IMR-90 (cell line): Measurements from ENCODE around the gene ASCL3. TPM values are rescaled to one million over a fixed set of nuclear protein-coding genes. Genes with fewer than 3 reads are reported as not detected.

Experiments used
- ATAC-seq: fragments of 200-7000 bp; cut with Tn5 transposase; 2 replicates; pipeline ENCODE4 v1.9.1; 2020; ENCODE audit warnings: low read depth, mild to moderate bottlenecking, moderate library complexity
- BruUV-seq: library from RNA; stranded (reverse); fragments of 400-500 nt; replicated peaks from 2 replicates; lab custom pipeline; 2021; lab: Mats Ljungman, UMichigan
- CTCF ChIA-PET: fragments of 300-600 bp; formaldehyde crosslinking; extraction: SDS; loops from one replicate; lab custom pipeline; 2021; ENCODE audit warnings: antibody characterized with exemption; lab: Yijun Ruan, JAX
- POLR2A ChIA-PET: fragments of 300-600 bp; sonication (Branson Sonifier 250); formaldehyde crosslinking; loops from one replicate; lab custom pipeline; 2022; ENCODE audit warnings: antibody characterized with exemption; ENCODE audit not compliant: unreplicated experiment; lab: Charles Lee
- DNase-seq: peaks from one replicate; pipeline ENCODE4 v3.0.0; 2013
- H2AFZ ChIP-seq: replicated peaks from 2 replicates; pipeline ENCODE3; 2013; ENCODE audit warnings: low read length, mild to moderate bottlenecking; ENCODE audit not compliant: poor library complexity
- H2AK5ac ChIP-seq: 2 replicates; pipeline ENCODE4 v1.6.1; 2013; ENCODE audit warnings: low read depth, low read length, inconsistent platforms
- H2AK9ac ChIP-seq: replicated peaks from 2 replicates; pipeline ENCODE3; 2013; ENCODE audit warnings: mild to moderate bottlenecking, low read depth, low read length, moderate library complexity; ENCODE audit not compliant: poor library complexity
- H2BK120ac ChIP-seq: 2 replicates; pipeline ENCODE4 v1.6.1; 2013; ENCODE audit warnings: low read depth, low read length, inconsistent platforms
- H2BK15ac ChIP-seq: 3 replicates; pipeline ENCODE4 v1.6.1; 2013; ENCODE audit warnings: low read depth, low read length, inconsistent platforms
- H2BK20ac ChIP-seq: 2 replicates; pipeline ENCODE4 v1.6.1; 2013; ENCODE audit warnings: low read depth, mild to moderate bottlenecking, inconsistent platforms, low read length, moderate library complexity
- H2BK5ac ChIP-seq: 2 replicates; pipeline ENCODE4 v1.6.1; 2013; ENCODE audit warnings: mild to moderate bottlenecking, low read depth, low read length, inconsistent platforms; ENCODE audit not compliant: poor library complexity, severe bottlenecking
- H3K14ac ChIP-seq: replicated peaks from 2 replicates; pipeline ENCODE4 v1.6.1; 2013; ENCODE audit warnings: low read depth, low read length, inconsistent platforms
- H3K18ac ChIP-seq: 2 replicates; pipeline ENCODE4 v1.6.1; 2013; ENCODE audit warnings: low read depth, low read length, control low read depth
- H3K23ac ChIP-seq: 2 replicates; pipeline ENCODE4 v1.6.1; 2013; ENCODE audit warnings: low read depth, low read length, inconsistent platforms
- H3K27ac ChIP-seq: 2 replicates; pipeline ENCODE4 v1.5.1; 2013; ENCODE audit warnings: mild to moderate bottlenecking, control low read depth, low read length; ENCODE audit not compliant: insufficient read depth
- H3K27me3 ChIP-seq: 2 replicates; pipeline ENCODE4 v1.6.1; 2013; ENCODE audit warnings: low read length; ENCODE audit not compliant: control insufficient read depth, insufficient read depth
- H3K36me3 ChIP-seq: 2 replicates; pipeline ENCODE4 v1.6.1; 2013; ENCODE audit warnings: low read length, mixed read lengths; ENCODE audit not compliant: control insufficient read depth, insufficient read depth
- H3K4ac ChIP-seq: 2 replicates; pipeline ENCODE4 v1.6.1; 2013; ENCODE audit warnings: low read depth, low read length, inconsistent platforms
- H3K4me1 ChIP-seq: 2 replicates; pipeline ENCODE4 v1.6.1; 2013; ENCODE audit warnings: low read length, mixed read lengths; ENCODE audit not compliant: control insufficient read depth, insufficient read depth
- H3K4me2 ChIP-seq: 2 replicates; pipeline ENCODE4 v1.6.1; 2013; ENCODE audit warnings: low read depth, mild to moderate bottlenecking, control low read depth, low read length, moderate library complexity
- H3K4me3 ChIP-seq: 2 replicates; pipeline ENCODE4 v1.5.1; 2013; ENCODE audit warnings: low read depth, mild to moderate bottlenecking, control low read depth, low read length, moderate library complexity; ENCODE audit not compliant: insufficient read depth
- H3K56ac ChIP-seq: 2 replicates; pipeline ENCODE4 v1.6.1; 2013; ENCODE audit warnings: low read length, inconsistent platforms; ENCODE audit not compliant: insufficient read depth; ENCODE audit errors: extremely low read depth
- H3K79me1 ChIP-seq, 2 experiments: 2 replicates each; pipeline ENCODE4 v1.6.1; 2013; ENCODE audit warnings: low read length in 2 of 2, inconsistent platforms in 1 of 2, low read depth in 1 of 2
- H3K9ac ChIP-seq: 2 replicates; pipeline ENCODE4 v1.6.1; 2013; ENCODE audit warnings: low read depth, low read length, control low read depth
- H3K9me1 ChIP-seq: 2 replicates; pipeline ENCODE4 v1.6.1; 2013; ENCODE audit warnings: low read length, inconsistent platforms; ENCODE audit not compliant: insufficient read depth
- H3K9me3 ChIP-seq: 2 replicates; pipeline ENCODE4 v1.6.1; 2013; ENCODE audit warnings: low read length; ENCODE audit not compliant: control insufficient read depth, insufficient read depth
- H4K20me1 ChIP-seq: 2 replicates; pipeline ENCODE4 v1.6.1; 2013; ENCODE audit warnings: low read length, inconsistent platforms; ENCODE audit not compliant: insufficient read depth
- H4K5ac ChIP-seq: 2 replicates; pipeline ENCODE4 v1.6.1; 2013; ENCODE audit warnings: mild to moderate bottlenecking, low read depth, low read length, control low read depth
- H4K8ac ChIP-seq, 2 experiments: 2 replicates each; pipeline ENCODE4 v1.6.1; 2013; ENCODE audit warnings: low read depth in 2 of 2, low read length in 2 of 2, control low read depth in 1 of 2, inconsistent platforms in 1 of 2
- H4K91ac ChIP-seq: 2 replicates; pipeline ENCODE4 v1.6.1; 2013; ENCODE audit warnings: low read depth, low read length, inconsistent platforms; ENCODE audit not compliant: insufficient read depth
- BHLHE40 ChIP-seq: fragments of 150-350 bp; IDR thresholded peaks from 2 replicates; pipeline ENCODE4 v1.6.1; 2016; ENCODE audit warnings: mild to moderate bottlenecking, low read depth, low read length
- CEBPB ChIP-seq: IDR thresholded peaks from 2 replicates; pipeline ENCODE4 v1.6.1; 2012; ENCODE audit warnings: low read depth, low read length, improper control_type of control experiment
- CHD1 ChIP-seq: IDR thresholded peaks from 2 replicates; pipeline ENCODE4 v1.6.1; 2012; ENCODE audit warnings: low read depth, low read length, improper control_type of control experiment
- FOS ChIP-seq: fragments of 150-350 bp; IDR thresholded peaks from 2 replicates; pipeline ENCODE4 v1.6.1; 2016; ENCODE audit warnings: low read depth, low read length
- MAFK ChIP-seq: IDR thresholded peaks from 2 replicates; pipeline ENCODE4 v1.6.1; 2012; ENCODE audit warnings: low read depth, low read length, improper control_type of control experiment
- MAZ ChIP-seq: IDR thresholded peaks from 2 replicates; pipeline ENCODE4 v1.6.1; 2012; ENCODE audit warnings: low read depth, mild to moderate bottlenecking, low read length, improper control_type of control experiment, moderate library complexity, borderline replicate concordance
- MXI1 ChIP-seq: IDR thresholded peaks from 2 replicates; pipeline ENCODE4 v1.6.1; 2012; ENCODE audit warnings: low read depth, mild to moderate bottlenecking, low read length, moderate library complexity, borderline replicate concordance
- NFE2L2 ChIP-seq: fragments of 150-350 bp; IDR thresholded peaks from 2 replicates; pipeline ENCODE4 v1.6.1; 2016; ENCODE audit warnings: low read depth, mild to moderate bottlenecking, low read length
- POLR2A ChIP-seq: IDR thresholded peaks from 2 replicates; pipeline ENCODE4 v1.6.1; 2012; ENCODE audit warnings: mild to moderate bottlenecking, low read depth, low read length
- RAD21 ChIP-seq: IDR thresholded peaks from 2 replicates; pipeline ENCODE4 v1.6.1; 2012; ENCODE audit warnings: low read length, improper control_type of control experiment
- RCOR1 ChIP-seq: IDR thresholded peaks from 2 replicates; pipeline ENCODE4 v1.6.1; 2012; ENCODE audit warnings: mild to moderate bottlenecking, low read length, improper control_type of control experiment; ENCODE audit not compliant: insufficient replicate concordance
- RFX5 ChIP-seq: IDR thresholded peaks from 2 replicates; pipeline ENCODE4 v1.8.0; 2012; ENCODE audit warnings: low read depth, mild to moderate bottlenecking, low read length, moderate library complexity
- SMC3 ChIP-seq: fragments of 150-350 bp; IDR thresholded peaks from 2 replicates; pipeline ENCODE4 v1.6.1; 2016; ENCODE audit warnings: low read depth, mild to moderate bottlenecking, antibody characterized with exemption, low read length, moderate library complexity
- WGBS, 2 experiments: methylation state at CpG; one replicate each; pipeline versions ENCODE4 v1.1.5 to v1.1.7; 2013; ENCODE audit warnings: missing lambda C conversion rate in 2 of 2; ENCODE audit not compliant: insufficient read length in 1 of 2; ENCODE audit errors: extremely low coverage in 2 of 2; 5-methylcytosine and 5-hydroxymethylcytosine counted together
- dilution Hi-C: fragments of 300-500 bp; cut with HindIII; formaldehyde crosslinking; loops from one replicate; pipeline ENCODE4 v1.14.3; 2018; ENCODE audit warnings: low sequenced_read_pairs; ENCODE audit not compliant: unreplicated experiment
- in situ Hi-C: fragments of 300-500 bp; cut with MboI; formaldehyde crosslinking; loops from 3 replicates; pipeline ENCODE4 v1.14.3; 2019; ENCODE audit warnings: low sequenced_read_pairs, inconsistent platforms, mixed read lengths
- intact Hi-C: fragments of 100-400 bp; cut with micrococcal nuclease; formaldehyde crosslinking; loops from 2 replicates; pipeline ENCODE4 v1.10.0; 2022
- polyA plus RNA-seq, 3 experiments: library from polyadenylated mRNA; depleted of rRNA; stranded (reverse); fragments of >200 nt; gene quantifications; 2 replicates each; pipeline ENCODE4 v1.2.3, GENCODE V29; 2012; ENCODE audit warnings: low replicate concordance in 1 of 3
- total RNA-seq: library from RNA; depleted of rRNA; stranded (reverse); fragments of >200 nt; gene quantifications from 2 replicates; pipeline ENCODE4 v1.2.3, GENCODE V29; 2012
- TF ChIP-seq, protein P1 (sequence below): conservative IDR thresholded peaks from 2 replicates; pipeline ENCODE4 v1.5.1; 2012; ENCODE audit warnings: mild to moderate bottlenecking, low read depth, low read length, improper control_type of control experiment
- TF ChIP-seq, protein P2 (sequence below): fragments of 150-350 bp; IDR thresholded peaks from 2 replicates; pipeline ENCODE4 v1.6.1; 2017; ENCODE audit warnings: mild to moderate bottlenecking, antibody characterized with exemption, low read length, low read depth
- TF ChIP-seq, protein P3 (sequence below): fragments of 150-350 bp; IDR thresholded peaks from 2 replicates; pipeline ENCODE4 v1.6.1; 2016; ENCODE audit warnings: low read depth, mild to moderate bottlenecking, low read length, moderate library complexity, borderline replicate concordance

ASCL3 gene
- total and polyA plus RNA-seq, 2 of the 4 experiments (the other 2 are of a cell fraction) = not detected

DNA sequence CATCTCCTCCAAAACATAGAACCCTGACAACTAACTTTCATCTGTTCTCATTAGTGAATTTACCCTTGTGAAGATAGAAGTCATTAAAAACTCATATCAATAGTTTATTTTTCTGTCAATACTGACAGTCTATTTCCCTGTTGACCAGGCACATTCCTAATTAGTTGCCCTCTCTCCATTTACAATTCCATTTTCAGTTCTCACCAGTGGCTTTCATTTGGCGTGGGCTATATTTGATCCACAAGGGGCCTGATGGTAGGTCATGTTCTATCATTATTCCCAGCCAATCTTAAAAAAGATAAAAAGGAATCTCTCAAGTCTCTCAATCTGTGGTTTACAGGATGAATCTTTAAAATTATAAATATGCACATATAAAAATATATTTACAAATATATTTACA, 35.7 kb downstream of the ASCL3 start:
- intact Hi-C loops (loop anchor here (5.0 kb wide), 1 partner anchor 35 kb away; no protein-coding TSS in a partner anchor), dilution Hi-C loops (no loop called here), in situ Hi-C loops (no loop called here)
- Histone ChIP-seq H4K91ac (peak overlapping the region; percentile 19; the same call in 1 of the 2 replicates), H2AFZ (no peak overlapping the region), H2AK9ac (no peak overlapping the region), H2BK120ac (peak overlapping the region; percentile 65; the same call in 1 of the 2 replicates), H2BK15ac (no peak overlapping the region; the same call in 2 of the 3 replicates), H3K36me3 (no peaks in the 10 kb centered on the region), H3K14ac (no peak overlapping the region; the same call in 1 of the 2 replicates), H3K27me3 (no peaks in the 10 kb centered on the region), H3K4me2 (no peak overlapping the region; the same call in 1 of the 2 replicates), H4K5ac (no peak overlapping the region), H3K4ac (peak overlapping the region; percentile 40; the same call in 1 of the 2 replicates), H2BK20ac (peak overlapping the region; percentile 80; the same call in 1 of the 2 replicates), H3K9me3 (no peaks in the 10 kb centered on the region), H4K8ac (peak overlapping the region in 1 of 2 experiments; percentile 46; a peak in 1 of 4 replicates), H3K56ac (no peak overlapping the region), H2BK5ac (peak overlapping the region; percentile 25), H4K20me1 (no peaks in the 10 kb centered on the region), H3K9me1 (peaks cover 2% of the 10 kb centered on the region; the same call in 1 of the 2 replicates), H3K4me1 (peaks cover 2% of the 10 kb centered on the region; the same call in 1 of the 2 replicates), H3K9ac (no peak overlapping the region), H3K27ac (no peak overlapping the region; the same call in 1 of the 2 replicates), H3K18ac (peak overlapping the region; percentile 40; the same call in 1 of the 2 replicates), H3K4me3 (no peak overlapping the region), H2AK5ac (peak overlapping the region; percentile 63; the same call in 1 of the 2 replicates), H3K23ac (peak overlapping the region; percentile 0; the same call in 1 of the 2 replicates), H3K79me1 (peaks cover under 1 to 13% of the 10 kb centered on the region in 2 experiments; a peak in 3 of 4 replicates)
- no peak for ATAC-seq
- WGBS, 2 experiments = no CpG with 5 or more reads among the region's 1 CpG
- ChIA-PET CTCF (no interaction called here), POLR2A (no interaction called here)
- BruUV-seq = no TSS peak
- no peak for TF ChIP-seq MXI1
- TF ChIP-seq RCOR1 = no peak
- no peak for TF ChIP-seq RFX5
- no peak for TF ChIP-seq CHD1
- TF ChIP-seq RAD21 = no peak
- TF ChIP-seq, protein P1, sequence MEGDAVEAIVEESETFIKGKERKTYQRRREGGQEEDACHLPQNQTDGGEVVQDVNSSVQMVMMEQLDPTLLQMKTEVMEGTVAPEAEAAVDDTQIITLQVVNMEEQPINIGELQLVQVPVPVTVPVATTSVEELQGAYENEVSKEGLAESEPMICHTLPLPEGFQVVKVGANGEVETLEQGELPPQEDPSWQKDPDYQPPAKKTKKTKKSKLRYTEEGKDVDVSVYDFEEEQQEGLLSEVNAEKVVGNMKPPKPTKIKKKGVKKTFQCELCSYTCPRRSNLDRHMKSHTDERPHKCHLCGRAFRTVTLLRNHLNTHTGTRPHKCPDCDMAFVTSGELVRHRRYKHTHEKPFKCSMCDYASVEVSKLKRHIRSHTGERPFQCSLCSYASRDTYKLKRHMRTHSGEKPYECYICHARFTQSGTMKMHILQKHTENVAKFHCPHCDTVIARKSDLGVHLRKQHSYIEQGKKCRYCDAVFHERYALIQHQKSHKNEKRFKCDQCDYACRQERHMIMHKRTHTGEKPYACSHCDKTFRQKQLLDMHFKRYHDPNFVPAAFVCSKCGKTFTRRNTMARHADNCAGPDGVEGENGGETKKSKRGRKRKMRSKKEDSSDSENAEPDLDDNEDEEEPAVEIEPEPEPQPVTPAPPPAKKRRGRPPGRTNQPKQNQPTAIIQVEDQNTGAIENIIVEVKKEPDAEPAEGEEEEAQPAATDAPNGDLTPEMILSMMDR = no peak
- TF ChIP-seq MAFK = no peak
- TF ChIP-seq SMC3 = no peak
- TF ChIP-seq, protein P2, sequence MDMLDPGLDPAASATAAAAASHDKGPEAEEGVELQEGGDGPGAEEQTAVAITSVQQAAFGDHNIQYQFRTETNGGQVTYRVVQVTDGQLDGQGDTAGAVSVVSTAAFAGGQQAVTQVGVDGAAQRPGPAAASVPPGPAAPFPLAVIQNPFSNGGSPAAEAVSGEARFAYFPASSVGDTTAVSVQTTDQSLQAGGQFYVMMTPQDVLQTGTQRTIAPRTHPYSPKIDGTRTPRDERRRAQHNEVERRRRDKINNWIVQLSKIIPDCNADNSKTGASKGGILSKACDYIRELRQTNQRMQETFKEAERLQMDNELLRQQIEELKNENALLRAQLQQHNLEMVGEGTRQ = no peak
- no peak for TF ChIP-seq BHLHE40
- no peak for TF ChIP-seq CEBPB
- no peak for TF ChIP-seq NFE2L2
- TF ChIP-seq POLR2A = no peak
- TF ChIP-seq, protein P3, sequence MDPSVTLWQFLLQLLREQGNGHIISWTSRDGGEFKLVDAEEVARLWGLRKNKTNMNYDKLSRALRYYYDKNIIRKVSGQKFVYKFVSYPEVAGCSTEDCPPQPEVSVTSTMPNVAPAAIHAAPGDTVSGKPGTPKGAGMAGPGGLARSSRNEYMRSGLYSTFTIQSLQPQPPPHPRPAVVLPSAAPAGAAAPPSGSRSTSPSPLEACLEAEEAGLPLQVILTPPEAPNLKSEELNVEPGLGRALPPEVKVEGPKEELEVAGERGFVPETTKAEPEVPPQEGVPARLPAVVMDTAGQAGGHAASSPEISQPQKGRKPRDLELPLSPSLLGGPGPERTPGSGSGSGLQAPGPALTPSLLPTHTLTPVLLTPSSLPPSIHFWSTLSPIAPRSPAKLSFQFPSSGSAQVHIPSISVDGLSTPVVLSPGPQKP = no peak
- TF ChIP-seq FOS = no peak
- TF ChIP-seq MAZ = no peak
- no peak for DNase-seq
